CD4-positive, alpha-beta memory T cell (primary cell): ENCODE measurements around the gene FAM222B. TPM values are rescaled to one million over a fixed set of nuclear protein-coding genes. Genes with fewer than 3 reads are reported as not detected.
"Not testable (repeated sequence)": the region's sequence is repeated elsewhere in the genome, so short reads cannot be mapped to it uniquely, and the experiment has no call there.

ENCODE experiments used
- CTCF ChIA-PET: fragments of 350-600 bp; sonication (Branson Sonifier 250); formaldehyde crosslinking; loops from one replicate; lab custom pipeline; 2021; ENCODE audit warnings: inconsistent platforms; ENCODE audit not compliant: partially characterized antibody; lab: Charles Lee
- POLR2A ChIA-PET: fragments of 350-600 bp; sonication (Branson Sonifier 250); formaldehyde crosslinking; loops from one replicate; lab custom pipeline; 2021; ENCODE audit not compliant: partially characterized antibody; lab: Charles Lee
- DNase-seq, 5 donors: peaks; one replicate each; pipeline versions ENCODE4 v3.0.0 to v3.0.0-alpha.2; 2020 to 2022; ENCODE audit warnings: mixed read lengths in 1 of 5
- H3K27ac ChIP-seq: one replicate; pipeline ENCODE4 v1.7.0; 2013; ENCODE audit warnings: low read depth, low read length
- H3K27me3 ChIP-seq: 2 replicates; pipeline ENCODE4 v1.7.0; 2013; ENCODE audit warnings: mild to moderate bottlenecking, low read length, moderate library complexity; ENCODE audit not compliant: insufficient read depth
- H3K36me3 ChIP-seq: 2 replicates; pipeline ENCODE4 v1.7.0; 2013; ENCODE audit warnings: mild to moderate bottlenecking, low read length, moderate library complexity; ENCODE audit not compliant: insufficient read depth
- H3K4me1 ChIP-seq: 2 replicates; pipeline ENCODE4 v1.7.0; 2013; ENCODE audit warnings: mild to moderate bottlenecking, low read length, moderate library complexity; ENCODE audit not compliant: insufficient read depth
- H3K4me3 ChIP-seq, 2 donors: one replicate each; pipeline ENCODE4 v1.7.0; 2013; ENCODE audit warnings: low read length in 2 of 2, mild to moderate bottlenecking in 1 of 2
- H3K9me3 ChIP-seq, 2 donors: one replicate each; pipeline ENCODE4 v1.7.0; 2013; ENCODE audit warnings: low read length in 2 of 2, control low read depth in 1 of 2; ENCODE audit not compliant: control insufficient read depth in 1 of 2
- H3K27ac Mint-ChIP-seq, 7 donors: one replicate each; pipeline ENCODE4 v1.8.0; 2020 to 2021; ENCODE audit warnings: mixed read lengths in 7 of 7, mild to moderate bottlenecking in 6 of 7, inconsistent platforms in 3 of 7, moderate library complexity in 3 of 7
- H3K27me3 Mint-ChIP-seq, 2 donors: one replicate each; pipeline ENCODE4 v1.8.0; 2020 to 2021; ENCODE audit warnings: mixed read lengths in 2 of 2
- H3K36me3 Mint-ChIP-seq, 2 donors: one replicate each; pipeline ENCODE4 v1.8.0; 2020 to 2021; ENCODE audit warnings: mixed read lengths in 2 of 2, inconsistent platforms in 1 of 2, mild to moderate bottlenecking in 1 of 2
- H3K4me1 Mint-ChIP-seq, 4 donors: one replicate each; pipeline ENCODE4 v1.8.0; 2020 to 2021; ENCODE audit warnings: mixed read lengths in 4 of 4, mild to moderate bottlenecking in 1 of 4
- H3K4me3 Mint-ChIP-seq, 8 donors: one replicate each; pipeline ENCODE4 v1.8.0; 2020 to 2021; ENCODE audit warnings: mixed read lengths in 8 of 8, mild to moderate bottlenecking in 7 of 8, moderate library complexity in 6 of 8, inconsistent platforms in 3 of 8
- H3K9me3 Mint-ChIP-seq, 8 donors: one replicate each; pipeline ENCODE4 v1.8.0; 2020 to 2021; ENCODE audit warnings: mixed read lengths in 8 of 8, mild to moderate bottlenecking in 5 of 8, inconsistent platforms in 3 of 8, moderate library complexity in 1 of 8
- intact Hi-C: fragments of 100-400 bp; cut with micrococcal nuclease; formaldehyde crosslinking; loops from one replicate; pipeline ENCODE4 v1.15.1; 2023
- polyA plus RNA-seq, 2 donors: library from polyadenylated mRNA; unstranded; fragments of 300-500 nt; fragmentation: Illumina TruSeq; gene quantifications; one replicate each; pipeline ENCODE4 v1.2.3, GENCODE V29; 2021
- total RNA-seq, 2 experiments: library from RNA; stranded (reverse); gene quantifications; one replicate each; pipeline ENCODE4 v1.2.3, GENCODE V29; 2021

FAM222B gene
- total and polyA plus RNA-seq, 4 experiments from 2014 or later, result 7.9 to 23.2 (median 21.0) TPM

- Mint-ChIP-seq H3K4me3 (peak overlapping the region in 1 of 8 donors; percentile 21), H3K27ac (peak overlapping the region in 2 of 7 donors; percentile 25 to 57), H3K9me3 (no peaks in the 10 kb centered on the region), H3K36me3 (peaks cover 0 to 10% of the 10 kb centered on the region in 2 donors), H3K27me3 (no peaks in the 10 kb centered on the region), H3K4me1 (peaks cover 11 to 33% (median 19%) of the 10 kb centered on the region in 4 donors)
- Histone ChIP-seq H3K27me3 (no peaks in the 10 kb centered on the region), H3K27ac (no peak overlapping the region), H3K36me3 (no peaks in the 10 kb centered on the region), H3K9me3 (no peaks in the 10 kb centered on the region), H3K4me1 (peaks cover 27% of the 10 kb centered on the region), H3K4me3 (no peak overlapping the region)
- ChIA-PET POLR2A (interaction anchor here (0.5 to 19.4 kb wide), 2 partner anchors 16 to 30 kb away, joined by 3 to 528 read pairs; partner anchors contain the start of genes NEK8, RPL23A and TLCD1), CTCF (interaction anchor here (1.0 to 1.8 kb wide), 4 partner anchors 9 to 14 kb away, joined by 3 to 11 read pairs (median 7); partner anchors contain the start of gene TLCD1)
- DNase-seq, result no peak
- intact Hi-C loops, result no loop called here
Observed at GRCh38 chr17:28740406-28741357, 101.9 kb downstream of the FAM222B start.

- Mint-ChIP-seq H3K27ac (peak overlapping the region; percentile 55 to 94 (median 86)), H3K27me3 (no peaks in the 10 kb centered on the region), H3K4me3 (peak overlapping the region in 2 of 8 donors; percentile 2 to 57), H3K36me3 (peaks cover 0 to 8% of the 10 kb centered on the region in 2 donors), H3K9me3 (no peaks in the 10 kb centered on the region), H3K4me1 (peaks cover 8 to 19% (median 10%) of the 10 kb centered on the region in 4 donors)
- peak; percentile 34 to 87 (median 37) for DNase-seq
- Histone ChIP-seq H3K9me3 (no peaks in the 10 kb centered on the region), H3K4me1 (peaks cover 16% of the 10 kb centered on the region), H3K4me3 (no peak overlapping the region), H3K36me3 (peaks cover 3% of the 10 kb centered on the region), H3K27me3 (no peaks in the 10 kb centered on the region), H3K27ac (no peak overlapping the region)
- ChIA-PET CTCF (interaction anchor here (1.3 kb wide), 1 partner anchor 12 kb away, joined by 8 read pairs; the partner anchor contains the start of gene TLCD1), POLR2A (interaction anchor here (0.9 kb wide), 1 partner anchor 10 kb away, joined by 3 read pairs; the partner anchor contains the start of gene NEK8)
- intact Hi-C loops, result loop anchor here (1.0 kb wide), 1 partner anchor 10 kb away; no protein-coding TSS in a partner anchor
Observed at GRCh38 chr17:28738680-28739384, 103.8 kb downstream of the FAM222B start.

GRCh38 chr17:28737770-28738679 lies 104.6 kb downstream of the FAM222B start:
- no peaks in the 10 kb centered on the region for H3K9me3 Mint-ChIP-seq
- ChIA-PET CTCF (interaction anchor here (1.3 kb wide), 1 partner anchor 11 kb away, joined by 8 read pairs; the partner anchor contains the start of gene TLCD1), POLR2A (interaction anchor here (0.6 to 0.9 kb wide), 2 partner anchors 9 to 12 kb away, joined by 3 read pairs; partner anchors contain the start of genes NEK8 and TLCD1)
- peaks cover 11% of the 10 kb centered on the region for H3K4me1 ChIP-seq
- H3K9me3 ChIP-seq, result no peaks in the 10 kb centered on the region
- H3K4me3 Mint-ChIP-seq, result peak overlapping the region in 2 of 8 donors; percentile 2 to 57
- no peaks in the 10 kb centered on the region for H3K27me3 Mint-ChIP-seq
- peaks cover 8 to 16% (median 10%) of the 10 kb centered on the region in 4 donors for H3K4me1 Mint-ChIP-seq
- peaks cover 0 to 8% of the 10 kb centered on the region in 2 donors for H3K36me3 Mint-ChIP-seq
- no peak overlapping the region for H3K4me3 ChIP-seq
- H3K27me3 ChIP-seq, result no peaks in the 10 kb centered on the region
- DNase-seq, result no peak
- no peak overlapping the region for H3K27ac ChIP-seq
- intact Hi-C loops, result no loop called here
- H3K36me3 ChIP-seq, result peaks cover 3% of the 10 kb centered on the region
- H3K27ac Mint-ChIP-seq, result peak overlapping the region; percentile 46 to 94 (median 86)

GRCh38 chr17:28737316-28737715 lies 105.3 kb downstream of the FAM222B start:
- H3K27ac Mint-ChIP-seq, result no peak overlapping the region
- intact Hi-C loops, result no loop called here
- ChIA-PET CTCF (no interaction called here), POLR2A (interaction anchor here (0.6 kb wide), 1 partner anchor 11 kb away, joined by 3 read pairs; the partner anchor contains the start of gene TLCD1)
- Histone ChIP-seq H3K4me1 (peaks cover 10% of the 10 kb centered on the region), H3K27me3 (no peaks in the 10 kb centered on the region), H3K4me3 (no peak overlapping the region), H3K27ac (no peak overlapping the region), H3K36me3 (peaks cover 3% of the 10 kb centered on the region), H3K9me3 (no peaks in the 10 kb centered on the region)
- H3K36me3 Mint-ChIP-seq, result peaks cover 0 to 8% of the 10 kb centered on the region in 2 donors
- DNase-seq, result no peak
- peaks cover 9 to 15% (median 10%) of the 10 kb centered on the region in 4 donors for H3K4me1 Mint-ChIP-seq
- H3K27me3 Mint-ChIP-seq, result no peaks in the 10 kb centered on the region
- no peaks in the 10 kb centered on the region for H3K9me3 Mint-ChIP-seq
- no peak overlapping the region for H3K4me3 Mint-ChIP-seq

- H3K4me3 Mint-ChIP-seq, DNase-seq, intact Hi-C loops, H3K4me1 ChIP-seq, H3K27ac ChIP-seq, H3K9me3 ChIP-seq, H3K27me3 ChIP-seq, H3K4me3 ChIP-seq, H3K27ac Mint-ChIP-seq, H3K36me3 Mint-ChIP-seq, H3K36me3 ChIP-seq, H3K9me3 Mint-ChIP-seq, H3K27me3 Mint-ChIP-seq: not testable (repeated sequence)
- CTCF ChIA-PET, result interaction anchor here (2.0 kb wide), 1 partner anchor 10 kb away, joined by 6 read pairs; the partner anchor contains the start of gene TLCD1
- H3K4me1 Mint-ChIP-seq, result peaks cover 10 to 15% (median 11%) of the 10 kb centered on the region in 4 donors
- POLR2A ChIA-PET, result interaction anchor here (1.6 kb wide), 1 partner anchor 9 kb away, joined by 8 read pairs; no protein-coding TSS in a partner anchor
Observed at GRCh38 chr17:28735913-28736769, 106.4 kb downstream of the FAM222B start.
